OCI-LY7 (cell line): ENCODE data around the gene CABLES1. TPM values are rescaled to one million over a fixed set of nuclear protein-coding genes. Genes with fewer than 3 reads are reported as not detected.

Experiments used
- BruUV-seq: library from RNA; stranded (reverse); fragments of 400-500 nt; replicated peaks from 2 replicates; lab custom pipeline; 2021; lab: Mats Ljungman, UMichigan
- CTCF ChIA-PET: fragments of 300-600 bp; sonication (Branson Sonifier 250); formaldehyde crosslinking; loops from one replicate; lab custom pipeline; 2022; ENCODE audit warnings: antibody characterized with exemption; ENCODE audit not compliant: unreplicated experiment; lab: Charles Lee
- POLR2A ChIA-PET: fragments of 300-600 bp; sonication (Branson Sonifier 250); formaldehyde crosslinking; loops from one replicate; lab custom pipeline; 2022; ENCODE audit warnings: antibody characterized with exemption; lab: Charles Lee
- DNase-seq: peaks from one replicate; pipeline ENCODE4 v3.0.0-alpha.2; 2015; ENCODE audit warnings: low spot score
- H2AFZ ChIP-seq: fragments of 200-600 bp; sonication (generic), shearing (Covaris generic); 2 replicates; pipeline ENCODE4 v1.6.1; 2014; ENCODE audit warnings: mild to moderate bottlenecking, antibody characterized with exemption, low read length, moderate library complexity
- H3K27ac ChIP-seq: fragments of 200-600 bp; sonication (generic); 2 replicates; pipeline ENCODE4 v1.5.1; 2014; ENCODE audit warnings: mixed run types, low read depth, mild to moderate bottlenecking, moderate library complexity, low read length, inconsistent platforms; ENCODE audit not compliant: poor library complexity, severe bottlenecking
- H3K36me3 ChIP-seq: fragments of 200-600 bp; sonication (generic); 2 replicates; pipeline ENCODE4 v1.6.1; 2014; ENCODE audit warnings: mild to moderate bottlenecking, antibody characterized with exemption, low read length, moderate library complexity, mixed read lengths; ENCODE audit not compliant: insufficient read depth
- H3K4me1 ChIP-seq: fragments of 200-600 bp; sonication (generic); 2 replicates; pipeline ENCODE4 v1.5.1; 2014; ENCODE audit warnings: mild to moderate bottlenecking, low read length; ENCODE audit not compliant: insufficient read depth, poor library complexity, severe bottlenecking
- H3K4me2 ChIP-seq: fragments of 200-600 bp; sonication (generic); 2 replicates; pipeline ENCODE4 v1.6.1; 2014; ENCODE audit warnings: mild to moderate bottlenecking, low read length
- H3K4me3 ChIP-seq: fragments of 200-600 bp; sonication (generic); 2 replicates; pipeline ENCODE4 v1.5.1; 2014; ENCODE audit warnings: mild to moderate bottlenecking, low read depth, low read length; ENCODE audit not compliant: poor library complexity, severe bottlenecking
- H3K79me2 ChIP-seq: fragments of 200-600 bp; sonication (generic); 2 replicates; pipeline ENCODE4 v1.6.1; 2016; ENCODE audit warnings: low read depth, mild to moderate bottlenecking, low read length, moderate library complexity, mixed read lengths; ENCODE audit not compliant: insufficient read depth
- H3K9me2 ChIP-seq: fragments of 200-600 bp; sonication (generic); 2 replicates; pipeline ENCODE4 v1.6.1; 2016; ENCODE audit warnings: mild to moderate bottlenecking, low read length, mixed read lengths; ENCODE audit not compliant: insufficient read depth
- H3K9me3 ChIP-seq: fragments of 200-600 bp; sonication (generic); 2 replicates; pipeline ENCODE4 v1.6.1; 2014; ENCODE audit warnings: mild to moderate bottlenecking, mixed run types, low read length, mixed read lengths
- H4K20me1 ChIP-seq: fragments of 200-600 bp; sonication (generic); 2 replicates; pipeline ENCODE4 v1.6.1; 2014; ENCODE audit warnings: mild to moderate bottlenecking, antibody characterized with exemption, low read length, moderate library complexity, mixed read lengths; ENCODE audit not compliant: insufficient read depth
- EZH2phosphoT487 ChIP-seq: fragments of 200-600 bp; sonication (generic); IDR thresholded peaks from 2 replicates; pipeline ENCODE4 v1.6.1; 2018; ENCODE audit warnings: low read depth, borderline replicate concordance, mild to moderate bottlenecking, mixed run types, antibody characterized with exemption, low read length, moderate library complexity, mixed read lengths
- intact Hi-C: fragments of 100-400 bp; cut with micrococcal nuclease; formaldehyde crosslinking; loops from one replicate; pipeline ENCODE4 v1.10.0; 2022; ENCODE audit not compliant: unreplicated experiment
- total RNA-seq, 2 experiments: library from RNA; depleted of rRNA in 1 of 2; stranded (reverse); fragments of >200 nt in 1 of 2; shearing (Covaris generic) in 1 of 2; gene quantifications; 2 replicates each; pipeline ENCODE4 v1.2.3, GENCODE V29; 2014 to 2022
- TF ChIP-seq, protein P1 (sequence below): fragments of 200-600 bp; sonication (generic); conservative IDR thresholded peaks from 2 replicates; pipeline ENCODE4 v1.5.1; 2014; ENCODE audit warnings: mild to moderate bottlenecking, antibody characterized with exemption, low read length, moderate library complexity, mixed read lengths

The CABLES1 gene
- total RNA-seq, 2 experiments from 2014 or later: 20.6 to 28.7 TPM

DNA sequence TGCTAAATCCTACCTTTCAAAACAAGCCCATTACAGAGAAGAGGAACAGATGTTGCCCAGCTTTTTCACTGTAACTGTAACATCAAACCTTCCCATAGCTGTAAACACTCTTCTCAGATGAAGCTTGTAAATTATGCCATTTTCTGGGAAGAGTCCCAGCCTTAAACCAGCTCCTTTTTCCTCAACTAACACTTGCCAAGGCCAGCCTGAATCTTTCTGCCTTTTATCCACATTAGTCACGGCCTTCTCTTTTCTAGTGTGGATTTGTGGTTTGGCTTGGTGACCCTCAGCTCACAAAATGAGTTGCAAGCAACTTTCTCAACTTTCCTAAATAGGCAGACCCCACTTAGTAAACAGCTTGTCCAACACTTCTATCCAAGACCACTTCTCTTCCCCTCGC lies 90.2 kb downstream of the CABLES1 start:
- H2AFZ ChIP-seq: 0 out of 2 replicates have a peak overlapping the region, but pooled peaks have one; percentile 0
- no peak for DNase-seq
- ChIA-PET CTCF (interaction anchor here (0.6 to 1.1 kb wide), 2 partner anchors 17 to 94 kb away, joined by 3 read pairs; no protein-coding TSS in a partner anchor), POLR2A (interaction anchor here (0.6 to 8.0 kb wide), 7 partner anchors 14 to 819 kb away, joined by 3 to 163 read pairs (median 5); partner anchors contain the start of gene CABLES1)
- TF ChIP-seq, protein P1, sequence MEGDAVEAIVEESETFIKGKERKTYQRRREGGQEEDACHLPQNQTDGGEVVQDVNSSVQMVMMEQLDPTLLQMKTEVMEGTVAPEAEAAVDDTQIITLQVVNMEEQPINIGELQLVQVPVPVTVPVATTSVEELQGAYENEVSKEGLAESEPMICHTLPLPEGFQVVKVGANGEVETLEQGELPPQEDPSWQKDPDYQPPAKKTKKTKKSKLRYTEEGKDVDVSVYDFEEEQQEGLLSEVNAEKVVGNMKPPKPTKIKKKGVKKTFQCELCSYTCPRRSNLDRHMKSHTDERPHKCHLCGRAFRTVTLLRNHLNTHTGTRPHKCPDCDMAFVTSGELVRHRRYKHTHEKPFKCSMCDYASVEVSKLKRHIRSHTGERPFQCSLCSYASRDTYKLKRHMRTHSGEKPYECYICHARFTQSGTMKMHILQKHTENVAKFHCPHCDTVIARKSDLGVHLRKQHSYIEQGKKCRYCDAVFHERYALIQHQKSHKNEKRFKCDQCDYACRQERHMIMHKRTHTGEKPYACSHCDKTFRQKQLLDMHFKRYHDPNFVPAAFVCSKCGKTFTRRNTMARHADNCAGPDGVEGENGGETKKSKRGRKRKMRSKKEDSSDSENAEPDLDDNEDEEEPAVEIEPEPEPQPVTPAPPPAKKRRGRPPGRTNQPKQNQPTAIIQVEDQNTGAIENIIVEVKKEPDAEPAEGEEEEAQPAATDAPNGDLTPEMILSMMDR: no peak
- TF ChIP-seq EZH2phosphoT487: no peak
- H3K79me2 ChIP-seq: no peaks in the 10 kb centered on the region
- intact Hi-C loops: loop anchor here (5.0 kb wide), 1 partner anchor 293 kb away; the partner anchor contains the start of gene RBBP8
- peak overlapping the region; percentile 59 for H3K4me2 ChIP-seq
- BruUV-seq: no TSS peak
- no peaks in the 10 kb centered on the region; the same call in 1 of the 2 replicates for H3K36me3 ChIP-seq
- H3K27ac ChIP-seq: peak overlapping the region; percentile 100
- peaks cover 93% of the 10 kb centered on the region for H3K4me1 ChIP-seq
- no peaks in the 10 kb centered on the region for H3K9me2 ChIP-seq
- no peaks in the 10 kb centered on the region for H4K20me1 ChIP-seq
- H3K9me3 ChIP-seq: no peaks in the 10 kb centered on the region
- no peak overlapping the region for H3K4me3 ChIP-seq

DNA sequence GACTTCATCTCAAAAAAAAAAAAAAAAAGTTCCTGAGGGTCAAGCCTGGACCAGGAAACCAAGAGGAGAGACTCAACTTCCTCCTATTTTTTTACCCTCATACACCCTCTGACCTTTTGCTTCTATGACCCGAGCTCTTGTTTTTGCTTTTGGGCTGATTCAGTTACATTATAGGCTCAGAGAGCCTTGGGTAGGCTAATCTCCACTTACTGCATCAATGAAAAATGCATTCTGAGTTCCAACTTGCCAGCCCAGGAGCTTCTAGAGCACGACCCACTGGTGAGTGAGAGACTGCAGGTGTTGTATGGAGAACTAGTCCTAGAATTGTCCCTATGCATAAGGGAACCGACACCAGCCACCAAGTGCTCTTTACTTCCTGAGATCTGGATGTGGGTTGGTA lies 91.1 kb downstream of the CABLES1 start:
- Histone ChIP-seq H3K79me2 (no peaks in the 10 kb centered on the region), H3K4me3 (no peak overlapping the region), H3K9me3 (no peaks in the 10 kb centered on the region), H3K4me2 (peak overlapping the region; percentile 78; the same call in 1 of the 2 replicates), H3K4me1 (peaks cover 93% of the 10 kb centered on the region), H3K27ac (peak overlapping the region; percentile 100), H2AFZ (peak overlapping the region; percentile 2; the same call in 1 of the 2 replicates), H3K9me2 (no peaks in the 10 kb centered on the region), H4K20me1 (no peaks in the 10 kb centered on the region), H3K36me3 (no peaks in the 10 kb centered on the region; the same call in 1 of the 2 replicates)
- ChIA-PET POLR2A (interaction anchor here (0.6 to 8.0 kb wide), 7 partner anchors 12 to 638 kb away, joined by 3 to 163 read pairs (median 4); partner anchors contain the start of gene CABLES1), CTCF (interaction anchor here (1.1 kb wide), 1 partner anchor 16 kb away, joined by 3 read pairs; no protein-coding TSS in a partner anchor)
- intact Hi-C loops: loop anchor here (5.0 kb wide), 1 partner anchor 294 kb away; the partner anchor contains the start of gene RBBP8
- TF ChIP-seq EZH2phosphoT487: no peak
- TF ChIP-seq, protein P1: peak; percentile 36; the same call in 1 of the 2 replicates
- DNase-seq: peak; percentile 63
- BruUV-seq: no TSS peak
